HuH-7.5 (cell line): ENCODE data around the gene ATP8A1.

Experiments
- DNase-seq: peaks from one replicate; pipeline ENCODE4 v3.0.0; 2011; ENCODE audit warnings: low spot score

ATP8A1 gene

GRCh38 chr4:42568610-42569207 is 88.2 kb downstream of the ATP8A1 start:
- peak; percentile 6 for DNase-seq

- DNase-seq = no peak
Observed at GRCh38 chr4:42566835-42567234, 90.1 kb downstream of the ATP8A1 start.

GRCh38 chr4:42562016-42562415 is 94.9 kb downstream of the ATP8A1 start:
- no peak for DNase-seq

- DNase-seq = no peak
Observed at GRCh38 chr4:42561031-42561430, 95.9 kb downstream of the ATP8A1 start.

GRCh38 chr4:42560467-42560861 is 96.4 kb downstream of the ATP8A1 start:
- no peak for DNase-seq

- DNase-seq = no peak
Observed at GRCh38 chr4:42558156-42558555, 98.7 kb downstream of the ATP8A1 start.

GRCh38 chr4:42555828-42556227 is 101.1 kb downstream of the ATP8A1 start:
- DNase-seq = no peak

- no peak for DNase-seq
Observed at GRCh38 chr4:42554072-42554471, 102.8 kb downstream of the ATP8A1 start.

GRCh38 chr4:42549896-42550295 is 107.0 kb downstream of the ATP8A1 start:
- no peak for DNase-seq

GRCh38 chr4:42547805-42548204 is 109.1 kb downstream of the ATP8A1 start:
- DNase-seq = no peak

- DNase-seq = no peak
Observed at GRCh38 chr4:42543762-42544161, 113.1 kb downstream of the ATP8A1 start.

GRCh38 chr4:42543126-42543525 is 113.8 kb downstream of the ATP8A1 start:
- DNase-seq = no peak

GRCh38 chr4:42541647-42542046 is 115.3 kb downstream of the ATP8A1 start:
- DNase-seq = no peak

- DNase-seq = no peak
Observed at GRCh38 chr4:42533042-42533441, 123.9 kb downstream of the ATP8A1 start.

- no peak for DNase-seq
Observed at GRCh38 chr4:42531341-42532030, 125.4 kb downstream of the ATP8A1 start.

GRCh38 chr4:42523066-42523718 is 133.7 kb downstream of the ATP8A1 start:
- no peak for DNase-seq

GRCh38 chr4:42519803-42520417 is 137.0 kb downstream of the ATP8A1 start:
- peak; percentile 4 for DNase-seq

GRCh38 chr4:42515156-42515884 is 141.6 kb downstream of the ATP8A1 start:
- no peak for DNase-seq

- DNase-seq = no peak
Observed at GRCh38 chr4:42513748-42514492, 143.0 kb downstream of the ATP8A1 start.

- DNase-seq = no peak
Observed at GRCh38 chr4:42512226-42512625, 144.7 kb downstream of the ATP8A1 start.

- no peak for DNase-seq
Observed at GRCh38 chr4:42510225-42510624, 146.7 kb downstream of the ATP8A1 start.
